Mucosa of rectum (tissue), 2 donors: ENCODE measurements around the gene PARS2.
A peak's percentile ranks its signal among the peaks of the same experiment; 100 is the strongest.
"Not testable (repeated sequence)": the region's sequence is repeated elsewhere in the genome, so short reads cannot be mapped to it uniquely, and the experiment has no call there.

ENCODE experiments used
- H3K27ac ChIP-seq, 2 donors: one replicate each; pipeline ENCODE4 v1.7.0; 2013; ENCODE audit warnings: inconsistent platforms in 2 of 2, low read depth in 2 of 2, low read length in 2 of 2
- H3K27me3 ChIP-seq, 2 donors: one replicate each; pipeline ENCODE4 v1.7.0; 2013; ENCODE audit warnings: low read length in 2 of 2; ENCODE audit not compliant: control insufficient read depth in 2 of 2, insufficient read depth in 2 of 2
- H3K36me3 ChIP-seq, 2 donors: one replicate each; pipeline ENCODE4 v1.7.0; 2013; ENCODE audit warnings: low read length in 2 of 2; ENCODE audit not compliant: control insufficient read depth in 2 of 2, insufficient read depth in 2 of 2
- H3K4me1 ChIP-seq, 2 donors: one replicate each; pipeline ENCODE4 v1.7.0; 2013; ENCODE audit warnings: low read length in 2 of 2, mild to moderate bottlenecking in 1 of 2; ENCODE audit not compliant: control insufficient read depth in 2 of 2, insufficient read depth in 2 of 2
- H3K4me3 ChIP-seq, 2 donors: one replicate each; pipeline ENCODE4 v1.7.0; 2013; ENCODE audit warnings: low read length in 2 of 2
- H3K9ac ChIP-seq, 2 donors: one replicate each; pipeline ENCODE4 v1.7.0; 2013; ENCODE audit warnings: low read length in 2 of 2, low read depth in 1 of 2, mild to moderate bottlenecking in 1 of 2
- H3K9me3 ChIP-seq, 2 donors: one replicate each; pipeline ENCODE4 v1.7.0; 2013; ENCODE audit warnings: low read length in 2 of 2; ENCODE audit not compliant: control insufficient read depth in 2 of 2
- donor health status: healthy.
- donor health status: Normal muscosa, but diverticular disease.

PARS2 gene

GRCh38 chr1:54775828-54776721 lies 11.8 kb upstream of the PARS2 start:
- H3K27me3 ChIP-seq, H3K36me3 ChIP-seq, H3K4me3 ChIP-seq, H3K9ac ChIP-seq, H3K9me3 ChIP-seq: not testable (repeated sequence)
- peak overlapping the region; percentile 35 to 46 for H3K27ac ChIP-seq
- peaks cover 13 to 14% of the 10 kb centered on the region in 2 donors for H3K4me1 ChIP-seq

GRCh38 chr1:54774820-54775498 lies 10.6 kb upstream of the PARS2 start:
- Histone ChIP-seq H3K27me3 (no peaks in the 10 kb centered on the region), H3K4me1 (peaks cover 13 to 14% of the 10 kb centered on the region in 2 donors), H3K9ac (no peak overlapping the region), H3K9me3 (no peaks in the 10 kb centered on the region), H3K36me3 (peaks cover 0 to 5% of the 10 kb centered on the region in 2 donors), H3K27ac (no peak overlapping the region), H3K4me3 (no peak overlapping the region)

- Histone ChIP-seq H3K36me3 (no peaks in the 10 kb centered on the region), H3K4me1 (peaks cover 13 to 14% of the 10 kb centered on the region in 2 donors), H3K27ac (no peak overlapping the region), H3K9me3 (no peaks in the 10 kb centered on the region), H3K27me3 (no peaks in the 10 kb centered on the region), H3K9ac (no peak overlapping the region), H3K4me3 (no peak overlapping the region)
Measured at GRCh38 chr1:54772951-54773350, 8.6 kb upstream of the PARS2 start.

- no peaks in the 10 kb centered on the region for H3K27me3 ChIP-seq
- H3K9me3 ChIP-seq: no peaks in the 10 kb centered on the region
- H3K4me3 ChIP-seq: no peak overlapping the region
- peaks cover 8 to 12% of the 10 kb centered on the region in 2 donors for H3K4me1 ChIP-seq
- no peak overlapping the region for H3K9ac ChIP-seq
- H3K27ac ChIP-seq: no peak overlapping the region
- H3K36me3 ChIP-seq: no peaks in the 10 kb centered on the region
Measured at GRCh38 chr1:54768093-54768492, 3.8 kb upstream of the PARS2 start.

GRCh38 chr1:54767526-54767925 lies 3.2 kb upstream of the PARS2 start:
- peaks cover 8 to 12% of the 10 kb centered on the region in 2 donors for H3K4me1 ChIP-seq
- H3K9ac ChIP-seq: no peak overlapping the region
- no peaks in the 10 kb centered on the region for H3K36me3 ChIP-seq
- H3K9me3 ChIP-seq: no peaks in the 10 kb centered on the region
- no peaks in the 10 kb centered on the region for H3K27me3 ChIP-seq
- no peak overlapping the region for H3K4me3 ChIP-seq
- H3K27ac ChIP-seq: no peak overlapping the region

- Histone ChIP-seq H3K9me3 (no peaks in the 10 kb centered on the region), H3K9ac (no peak overlapping the region), H3K27ac (no peak overlapping the region), H3K27me3 (no peaks in the 10 kb centered on the region), H3K4me1 (peaks cover 8 to 12% of the 10 kb centered on the region in 2 donors), H3K36me3 (no peaks in the 10 kb centered on the region), H3K4me3 (no peak overlapping the region)
Measured at GRCh38 chr1:54766726-54767125, 2.4 kb upstream of the PARS2 start.

- Histone ChIP-seq H3K4me1 (peaks cover 8 to 12% of the 10 kb centered on the region in 2 donors), H3K27me3 (no peaks in the 10 kb centered on the region), H3K9ac (peak overlapping the region; percentile 27 to 49), H3K27ac (peak overlapping the region; percentile 54 to 71), H3K36me3 (no peaks in the 10 kb centered on the region), H3K9me3 (no peaks in the 10 kb centered on the region), H3K4me3 (peak overlapping the region; percentile 63 to 98)
Measured at GRCh38 chr1:54764922-54765561, 719 bp upstream of the PARS2 start.

- H3K27ac ChIP-seq: peak overlapping the region; percentile 64 to 77
- peaks cover 8 to 12% of the 10 kb centered on the region in 2 donors for H3K4me1 ChIP-seq
Measured at GRCh38 chr1:54763816-54764132, 549 bp downstream of the PARS2 start.

GRCh38 chr1:54758678-54759348 lies 5.5 kb downstream of the PARS2 start:
- Histone ChIP-seq H3K27ac (no peak overlapping the region), H3K4me3 (no peak overlapping the region), H3K9ac (no peak overlapping the region), H3K36me3 (peaks cover 25 to 27% of the 10 kb centered on the region in 2 donors), H3K27me3 (no peaks in the 10 kb centered on the region), H3K4me1 (peaks cover 3 to 4% of the 10 kb centered on the region in 2 donors), H3K9me3 (no peaks in the 10 kb centered on the region)

More at GRCh38 chr1:54763816-54764132, 549 bp downstream of the PARS2 start:
- H3K4me3 ChIP-seq: peak overlapping the region; percentile 92 to 98
- no peaks in the 10 kb centered on the region for H3K9me3 ChIP-seq
- peaks cover 0 to 3% of the 10 kb centered on the region in 2 donors for H3K36me3 ChIP-seq
- H3K27me3 ChIP-seq: no peaks in the 10 kb centered on the region
- H3K9ac ChIP-seq: peak overlapping the region; percentile 78 to 89
